Measurements from ENCODE around the gene FGFRL1. TPM values are rescaled to one million over a fixed set of nuclear protein-coding genes. Genes with fewer than 3 reads are reported as not detected.

The FGFRL1 gene
- total RNA-seq, 1 donor from 2014 or later, result 8.0 TPM

DNA sequence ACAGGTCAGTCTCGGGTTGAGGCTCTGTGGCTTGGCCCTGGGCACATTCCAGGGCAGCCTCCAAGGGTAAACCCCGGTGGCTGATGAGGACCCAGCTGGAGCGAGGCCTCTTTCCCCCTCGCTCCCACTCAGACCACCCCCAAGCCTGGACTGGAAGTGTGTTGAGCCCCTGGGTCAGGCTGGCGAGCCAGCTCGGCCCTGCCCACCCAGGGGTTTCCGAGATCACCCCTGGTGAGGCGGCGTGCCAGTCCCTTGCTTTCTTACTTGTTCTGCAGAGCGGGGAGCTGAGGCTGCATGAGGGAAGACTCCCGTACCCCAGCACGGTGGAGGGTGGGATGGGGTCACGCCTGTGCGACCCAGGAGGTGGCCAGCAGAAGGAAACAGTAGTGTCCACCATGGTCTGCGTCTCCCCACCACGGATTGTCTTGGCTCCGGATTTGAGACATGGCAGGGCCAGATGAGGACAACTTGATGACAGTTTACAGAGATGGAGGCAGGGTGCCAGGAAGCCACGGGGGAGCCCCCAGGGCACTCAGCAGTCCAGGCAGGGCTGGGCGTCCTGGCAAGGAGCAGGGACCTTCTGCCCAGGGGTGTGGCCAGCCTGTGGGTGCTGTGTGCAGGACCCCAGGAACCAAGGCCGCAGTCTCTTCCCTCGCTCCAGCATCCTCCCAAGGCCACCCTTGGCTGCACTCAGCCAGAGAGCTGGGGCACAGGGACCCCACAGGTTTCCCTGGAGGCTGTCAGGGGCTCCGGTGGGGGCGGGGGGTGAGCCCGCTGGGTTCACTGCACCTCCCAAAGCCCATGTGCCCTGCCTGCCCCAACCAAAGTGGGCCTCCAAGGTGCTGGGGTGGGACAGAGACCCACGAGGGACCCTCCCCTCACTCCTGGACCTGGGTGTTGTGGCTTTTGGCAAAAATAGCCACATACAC, 6.6 kb upstream of the FGFRL1 start:
- intact Hi-C loops (cut with micrococcal nuclease), result loop anchor here (5.0 kb wide), 1 partner anchor 242 kb away; the partner anchor contains the start of gene CTBP1

- intact Hi-C loops (cut with micrococcal nuclease), result loop anchor here (5.0 kb wide), 1 partner anchor 240 kb away; the partner anchor contains the start of gene CTBP1
Observed at GRCh38 chr4:1006856-1007255, 4.6 kb upstream of the FGFRL1 start.

GRCh38 chr4:1008840-1009541, 2.4 kb upstream of the FGFRL1 start:
- intact Hi-C loops (cut with micrococcal nuclease), result loop anchor here (1.0 to 5.0 kb wide), 3 partner anchors 238 to 304 kb away; partner anchors contain the start of genes CTBP1 and PCGF3

DNA sequence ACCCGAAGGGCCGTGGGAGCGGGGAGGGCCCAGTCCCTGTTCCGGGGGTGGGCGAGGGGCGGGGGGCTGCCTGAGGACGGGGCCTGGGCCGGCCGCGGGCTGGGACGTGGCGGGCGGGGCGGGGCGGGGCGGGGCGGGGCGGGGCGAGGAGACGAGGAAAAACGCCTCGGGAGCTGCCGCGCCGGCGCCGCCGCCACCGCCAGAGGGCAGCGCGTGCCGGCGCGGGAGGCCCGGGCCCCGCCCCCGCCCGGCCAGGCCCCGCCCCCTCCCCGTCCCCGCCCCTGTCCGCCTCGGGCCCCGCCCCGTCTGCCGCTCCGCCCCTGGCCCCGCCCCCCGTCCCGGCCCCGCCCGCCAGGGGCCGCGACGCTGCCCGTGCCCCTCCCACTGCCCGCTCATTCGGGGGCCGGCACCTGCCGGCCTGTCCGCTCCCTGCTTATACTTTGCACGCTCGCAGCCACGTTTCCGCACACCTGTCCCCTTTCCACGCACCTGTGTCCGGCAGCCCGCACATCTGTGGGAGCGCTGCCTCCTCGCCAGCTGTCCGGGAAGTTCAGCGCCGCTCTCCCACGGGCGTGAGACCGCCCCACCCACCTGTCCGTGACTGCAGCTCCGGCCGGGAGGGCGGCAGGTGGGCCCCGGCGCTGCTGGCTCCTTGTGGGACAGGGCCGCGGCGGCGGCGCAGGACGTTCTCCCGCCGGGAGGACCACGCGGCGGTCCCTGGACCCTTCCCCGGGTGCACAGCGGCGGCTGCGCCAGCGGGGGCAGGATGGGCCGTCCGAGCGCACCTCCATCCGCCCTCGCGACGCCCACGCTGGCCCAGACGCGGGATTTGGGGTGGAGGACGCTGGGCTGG, 1.7 kb upstream of the FGFRL1 start:
- intact Hi-C loops (cut with micrococcal nuclease), result loop anchor here (1.0 to 5.0 kb wide), 15 partner anchors 24 to 998 kb away; partner anchors contain the start of genes CTBP1, DGKQ, FAM53A and GAK

DNA sequence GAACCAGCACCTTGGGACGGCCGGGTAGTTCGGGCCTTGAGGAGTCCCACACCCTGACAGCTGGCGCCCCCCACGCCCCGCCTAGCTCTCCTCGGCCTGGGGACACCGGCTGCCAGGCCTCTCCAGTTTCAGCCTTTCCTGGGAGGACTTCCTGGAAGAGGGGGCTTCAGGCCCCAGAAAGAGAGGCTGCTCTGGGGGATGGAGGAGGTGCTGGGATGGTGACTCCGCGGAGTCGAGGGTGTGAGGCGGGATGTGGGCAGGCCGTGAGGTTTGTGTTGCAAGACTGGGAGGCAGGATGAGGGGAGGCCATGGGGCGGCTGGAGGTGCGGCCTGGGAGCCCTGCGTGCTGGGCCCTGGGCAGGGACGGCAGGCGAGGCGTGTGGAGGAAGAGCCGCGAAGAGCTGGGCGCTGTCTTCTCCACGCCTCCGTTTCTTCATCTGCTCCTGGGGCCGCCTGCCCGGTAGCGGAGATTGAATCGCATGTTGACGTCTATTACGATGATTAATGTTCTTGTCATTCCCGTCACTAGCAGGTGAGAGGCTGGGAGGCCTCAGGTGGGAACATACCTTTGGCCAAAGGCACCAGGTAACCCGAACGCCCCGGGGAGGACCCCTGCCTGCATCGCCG, 918 bp upstream of the FGFRL1 start:
- intact Hi-C loops (cut with micrococcal nuclease), result loop anchor here (1.0 to 5.0 kb wide), 14 partner anchors 25 to 997 kb away; partner anchors contain the start of genes DGKQ, FAM53A, GAK and MAEA

DNA sequence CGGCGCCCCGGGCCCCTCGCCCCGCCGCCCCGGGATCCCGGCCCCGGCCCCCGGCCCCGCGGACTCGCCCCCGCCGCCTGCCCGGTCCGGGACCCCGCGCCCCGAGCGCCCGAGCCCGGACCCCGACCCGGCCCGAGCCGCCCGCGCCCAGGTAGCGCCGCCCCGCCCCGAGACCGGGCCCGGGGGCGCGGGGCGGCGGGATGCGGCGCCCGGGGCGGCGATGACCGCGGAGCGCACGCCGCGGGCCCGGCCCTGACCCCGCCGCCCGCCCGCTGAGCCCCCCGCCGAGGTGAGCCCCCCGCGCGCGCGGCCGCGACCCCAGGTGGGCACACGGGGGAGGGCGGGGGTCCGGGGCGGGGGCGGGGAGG, 224 bp downstream of the FGFRL1 start:
- intact Hi-C loops (cut with micrococcal nuclease), result loop anchor here (1.0 to 5.0 kb wide), 8 partner anchors 191 to 996 kb away; partner anchors contain the start of genes FAM53A, MAEA, NELFA and NSD2

- intact Hi-C loops (cut with micrococcal nuclease), result loop anchor here (5.0 kb wide), 2 partner anchors 255 to 995 kb away; partner anchors contain the start of gene NELFA
Observed at GRCh38 chr4:1012034-1012739, 761 bp downstream of the FGFRL1 start.

- intact Hi-C loops (cut with micrococcal nuclease), result loop anchor here (5.0 kb wide), 2 partner anchors 254 to 994 kb away; partner anchors contain the start of gene NELFA
Observed at GRCh38 chr4:1013225-1014073, 2.0 kb downstream of the FGFRL1 start.

DNA sequence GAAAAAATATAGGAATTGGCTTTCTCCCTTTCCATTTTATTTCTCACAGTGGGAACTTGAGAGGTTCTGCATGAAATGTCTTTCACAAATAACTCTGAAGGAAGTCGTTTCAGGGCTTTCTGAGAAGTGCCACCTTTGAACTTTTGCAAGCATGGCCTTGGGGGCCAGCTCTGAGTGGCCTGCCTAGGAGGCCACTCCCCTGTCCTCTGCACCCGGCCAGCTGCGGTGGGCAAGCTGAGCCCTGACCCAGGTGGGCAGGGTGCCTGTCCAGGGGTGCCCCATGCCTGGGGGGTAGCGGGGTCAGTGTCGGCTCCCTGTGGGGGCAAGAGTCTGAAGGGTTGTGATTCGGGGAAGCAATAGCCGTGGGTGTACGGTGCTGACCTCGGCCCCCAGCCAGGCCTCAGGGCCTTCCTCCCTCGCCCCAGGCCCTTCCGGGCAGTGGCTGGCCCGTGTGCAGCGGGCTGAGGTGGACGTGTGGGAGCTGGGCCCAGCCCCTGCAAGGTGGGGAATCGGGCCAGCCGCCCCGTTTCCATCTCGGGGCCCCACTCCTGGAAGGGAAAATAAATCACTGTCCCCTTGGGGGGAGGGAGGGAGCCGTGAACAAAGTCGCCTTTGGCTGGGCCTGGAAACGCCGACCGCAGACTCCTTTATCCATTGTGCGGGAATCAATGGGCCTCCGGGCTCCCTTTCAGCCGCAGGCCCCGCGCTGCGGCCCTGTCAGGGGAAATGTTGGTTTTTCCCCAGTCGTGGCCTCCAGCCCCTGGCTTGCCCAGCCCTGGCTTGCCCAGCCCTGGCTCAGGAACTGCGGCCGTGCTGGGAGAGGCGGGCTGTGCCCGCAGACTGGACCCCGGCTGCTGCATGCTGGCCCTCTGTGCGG, 3.1 kb downstream of the FGFRL1 start:
- intact Hi-C loops (cut with micrococcal nuclease), result loop anchor here (5.0 kb wide), 2 partner anchors 253 to 993 kb away; partner anchors contain the start of gene NELFA

DNA sequence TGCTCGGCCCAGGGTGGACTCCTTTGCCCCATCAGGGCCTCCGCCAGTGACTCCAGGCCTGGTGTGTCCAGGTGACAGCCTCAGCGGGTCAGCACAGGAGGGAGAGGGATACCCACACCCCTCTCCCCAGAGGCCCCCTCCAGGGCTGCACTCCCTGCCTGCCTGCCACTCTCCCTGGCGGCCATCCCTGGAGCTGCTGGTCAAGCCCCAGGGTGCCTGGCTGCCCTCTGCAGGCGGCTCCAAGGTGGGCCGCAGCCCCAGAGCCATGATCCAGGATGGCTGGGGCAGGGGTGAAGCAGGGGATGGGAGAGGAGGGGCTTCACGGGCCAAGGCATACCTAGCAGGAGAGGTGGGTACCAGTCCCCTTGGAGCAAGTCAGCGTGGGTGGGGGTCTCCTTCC, 3.8 kb downstream of the FGFRL1 start:
- intact Hi-C loops (cut with micrococcal nuclease), result no loop called here

- intact Hi-C loops (cut with micrococcal nuclease), result no loop called here
Observed at GRCh38 chr4:1015746-1016145, 4.3 kb downstream of the FGFRL1 start.

DNA sequence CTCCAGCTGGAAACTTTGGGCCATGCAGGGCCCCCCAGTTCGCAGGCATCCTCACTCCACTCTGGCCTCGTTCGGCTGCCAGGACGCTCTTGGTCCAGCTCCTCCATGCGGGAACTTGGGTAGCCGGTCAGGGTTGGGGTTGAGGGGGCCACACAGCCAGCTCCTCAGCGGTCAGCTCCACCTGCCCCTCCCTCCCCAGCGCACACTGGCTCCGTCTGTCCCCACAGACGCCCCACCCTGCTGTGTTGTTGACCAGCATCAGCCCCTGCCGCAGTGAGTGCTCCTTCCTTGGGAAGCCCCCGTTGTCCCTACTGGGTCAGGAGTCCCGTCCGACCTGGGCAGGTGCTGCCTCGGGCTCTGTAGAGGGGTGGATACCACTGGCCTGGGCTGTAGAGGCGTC, 5.8 kb downstream of the FGFRL1 start:
- intact Hi-C loops (cut with micrococcal nuclease), result no loop called here

DNA sequence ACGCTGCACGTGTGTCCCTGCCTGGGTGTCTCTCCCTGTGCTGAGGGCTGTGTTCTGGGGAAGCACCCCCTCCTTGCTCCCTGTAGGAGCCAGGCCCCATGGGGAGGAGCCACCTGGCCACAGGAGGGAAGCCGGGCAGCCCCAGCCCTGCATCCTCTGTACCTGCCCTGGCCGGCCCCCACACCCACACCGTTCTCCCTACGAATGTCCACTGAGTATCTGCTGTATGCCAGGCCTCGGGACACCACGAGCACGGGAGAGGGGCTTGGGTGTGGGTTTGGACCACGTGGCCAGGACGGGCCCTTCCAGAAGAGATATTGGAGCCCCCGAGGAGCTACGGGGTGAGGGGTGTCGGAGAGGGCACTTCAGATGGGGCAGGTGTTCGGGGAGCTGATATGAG, 6.3 kb downstream of the FGFRL1 start:
- intact Hi-C loops (cut with micrococcal nuclease), result no loop called here

GRCh38 chr4:1018147-1019020, 7.0 kb downstream of the FGFRL1 start:
- intact Hi-C loops (cut with micrococcal nuclease), result no loop called here

DNA sequence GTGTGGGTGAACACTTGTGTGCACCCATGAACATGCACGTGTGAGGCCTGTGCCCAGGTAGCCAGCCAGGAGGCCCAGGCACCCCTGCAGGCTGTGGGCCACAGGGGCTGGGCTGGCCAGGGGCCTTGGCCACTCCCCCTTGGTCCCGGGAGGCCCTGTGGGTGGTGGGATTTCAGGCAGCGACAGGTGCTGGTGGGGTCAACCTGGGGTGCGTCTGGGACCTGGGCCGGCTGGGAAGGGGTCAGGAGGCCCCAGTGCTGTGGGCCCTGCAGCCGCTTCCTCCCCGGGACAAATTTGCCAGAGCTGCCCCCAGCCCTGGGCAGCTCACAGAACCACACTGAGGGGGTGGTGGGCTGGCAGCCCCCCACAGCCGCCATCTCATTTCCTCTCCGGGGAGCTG, 7.9 kb downstream of the FGFRL1 start:
- intact Hi-C loops (cut with micrococcal nuclease), result no loop called here

GRCh38 chr4:1019729-1020470, 8.5 kb downstream of the FGFRL1 start:
- intact Hi-C loops (cut with micrococcal nuclease), result no loop called here

Measured in T-helper 1 cell treated with Interleukin-12 subunit alpha and Interleukin-12 subunit beta and Interleukin-4 antibody, amounts not matched to agents 30 ng/mL and 1 ng/mL, for 36 hours (primary cell).